Brain microvascular endothelial cell (primary cell): ENCODE measurements around the gene ZNF536.
"Not testable (repeated sequence)": the region's sequence is repeated elsewhere in the genome, so short reads cannot be mapped to it uniquely, and the experiment has no call there.

Experiments
- DNase-seq: peaks from one replicate; pipeline ENCODE4 v3.0.0-alpha.2; 2020
- H3K27ac ChIP-seq: fragments of 250-450 bp; sonication (Bioruptor Pico); 2 replicates; pipeline ENCODE4 v1.5.1; 2020; ENCODE audit warnings: mild to moderate bottlenecking, moderate library complexity
- H3K27me3 ChIP-seq: fragments of 250-450 bp; sonication (Bioruptor Pico); replicated peaks from 2 replicates; pipeline ENCODE4 v1.5.1; 2020; ENCODE audit warnings: mild to moderate bottlenecking
- H3K36me3 ChIP-seq: fragments of 250-450 bp; sonication (Bioruptor Pico); replicated peaks from 2 replicates; pipeline ENCODE4 v1.5.1; 2020; ENCODE audit warnings: mild to moderate bottlenecking
- H3K4me3 ChIP-seq: 2 replicates; pipeline ENCODE4 v1.5.1; 2011; ENCODE audit warnings: low read depth, mild to moderate bottlenecking, control low read depth, low read length, moderate library complexity
- in situ Hi-C: cut with HindIII; loops from 2 replicates; pipeline ENCODE4 v1.10.0; 2017; ENCODE audit warnings: low sequenced_read_pairs, low pct_ligation_motif_present
- TF ChIP-seq, protein P1 (sequence below): IDR thresholded peaks from 2 replicates; pipeline ENCODE4 v1.5.1; 2011; ENCODE audit warnings: low read depth, mild to moderate bottlenecking, moderate library complexity, low read length, control low read depth, inconsistent platforms; ENCODE audit errors: missing control alignments

Gene ZNF536

DNA sequence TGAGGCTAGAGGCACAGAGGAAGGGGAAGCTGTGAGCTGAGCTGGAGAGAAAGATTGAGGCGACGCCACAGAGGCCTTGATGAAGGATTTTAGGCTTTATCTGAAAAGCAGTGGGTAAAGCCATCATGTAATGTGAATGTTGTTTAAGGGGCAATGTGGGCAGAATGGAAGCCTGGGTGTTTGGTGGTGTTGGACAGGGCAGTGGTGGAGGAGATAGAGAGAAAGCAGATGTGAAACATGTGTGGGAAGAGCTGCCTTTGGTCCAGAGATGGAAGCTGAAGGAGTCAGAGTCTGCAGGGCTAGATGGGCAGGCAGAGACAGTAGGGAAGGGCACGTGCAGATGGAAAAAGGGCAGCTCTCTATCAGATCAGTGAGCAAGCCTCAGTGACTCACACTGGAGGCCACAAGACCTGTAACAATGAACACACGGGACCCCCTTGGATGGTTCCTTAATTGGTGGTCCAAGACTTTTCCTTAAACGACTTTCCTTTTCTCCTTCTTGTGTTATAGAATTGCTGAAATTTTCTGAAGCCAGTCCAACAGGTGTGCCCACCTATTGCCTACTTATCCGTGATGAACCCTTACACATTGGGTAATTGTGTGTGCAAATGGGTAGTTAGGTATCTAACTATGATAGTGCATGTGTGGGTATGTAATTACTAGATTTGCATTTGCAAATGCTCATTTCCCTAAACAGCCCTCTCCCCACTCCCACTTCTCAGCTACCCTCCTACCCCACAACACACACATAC lies 21.7 kb downstream of the ZNF536 start:
- in situ Hi-C loops: no loop called here
- TF ChIP-seq, protein P1, sequence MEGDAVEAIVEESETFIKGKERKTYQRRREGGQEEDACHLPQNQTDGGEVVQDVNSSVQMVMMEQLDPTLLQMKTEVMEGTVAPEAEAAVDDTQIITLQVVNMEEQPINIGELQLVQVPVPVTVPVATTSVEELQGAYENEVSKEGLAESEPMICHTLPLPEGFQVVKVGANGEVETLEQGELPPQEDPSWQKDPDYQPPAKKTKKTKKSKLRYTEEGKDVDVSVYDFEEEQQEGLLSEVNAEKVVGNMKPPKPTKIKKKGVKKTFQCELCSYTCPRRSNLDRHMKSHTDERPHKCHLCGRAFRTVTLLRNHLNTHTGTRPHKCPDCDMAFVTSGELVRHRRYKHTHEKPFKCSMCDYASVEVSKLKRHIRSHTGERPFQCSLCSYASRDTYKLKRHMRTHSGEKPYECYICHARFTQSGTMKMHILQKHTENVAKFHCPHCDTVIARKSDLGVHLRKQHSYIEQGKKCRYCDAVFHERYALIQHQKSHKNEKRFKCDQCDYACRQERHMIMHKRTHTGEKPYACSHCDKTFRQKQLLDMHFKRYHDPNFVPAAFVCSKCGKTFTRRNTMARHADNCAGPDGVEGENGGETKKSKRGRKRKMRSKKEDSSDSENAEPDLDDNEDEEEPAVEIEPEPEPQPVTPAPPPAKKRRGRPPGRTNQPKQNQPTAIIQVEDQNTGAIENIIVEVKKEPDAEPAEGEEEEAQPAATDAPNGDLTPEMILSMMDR: no peak
- DNase-seq: no peak
- Histone ChIP-seq H3K27me3 (no peaks in the 10 kb centered on the region), H3K36me3 (no peaks in the 10 kb centered on the region), H3K27ac (no peak overlapping the region), H3K4me3 (no peak overlapping the region)

DNA sequence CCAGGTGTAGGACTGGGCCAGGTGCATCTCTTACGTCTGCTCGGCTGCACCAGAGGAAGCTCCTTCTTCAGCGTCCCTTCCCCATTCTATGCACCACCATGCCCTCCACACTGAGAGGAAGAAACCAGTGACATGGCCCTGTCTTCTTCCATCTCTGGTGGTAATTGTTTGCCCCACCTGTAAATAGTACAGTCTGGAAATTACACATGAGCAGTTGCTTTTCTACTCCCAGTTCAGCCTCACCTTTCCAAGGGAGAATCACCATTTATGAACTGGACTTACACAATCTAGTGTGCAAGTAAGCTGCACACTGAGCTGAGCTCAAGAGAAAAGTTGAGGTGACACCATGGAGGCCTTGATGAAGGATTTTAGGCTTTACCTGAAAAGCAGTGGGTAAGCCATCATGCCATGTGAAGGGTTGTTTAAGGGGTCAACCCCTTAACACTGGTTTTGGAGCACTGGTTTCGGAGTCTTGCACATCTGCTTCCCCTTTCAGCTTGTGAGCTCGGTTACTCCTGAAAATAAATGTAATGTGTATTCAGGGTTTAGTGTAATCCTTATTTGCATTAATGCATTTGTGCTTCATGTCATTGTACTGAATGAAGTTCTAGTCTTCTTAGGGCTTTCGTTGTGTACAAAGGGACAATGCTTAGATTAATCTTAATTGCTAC lies 22.4 kb downstream of the ZNF536 start:
- no peak overlapping the region for H3K27ac ChIP-seq
- no peaks in the 10 kb centered on the region for H3K27me3 ChIP-seq
- no peak overlapping the region for H3K4me3 ChIP-seq
- no peak for DNase-seq
- TF ChIP-seq, protein P1: no peak
- no peaks in the 10 kb centered on the region for H3K36me3 ChIP-seq
- in situ Hi-C loops: no loop called here

DNA sequence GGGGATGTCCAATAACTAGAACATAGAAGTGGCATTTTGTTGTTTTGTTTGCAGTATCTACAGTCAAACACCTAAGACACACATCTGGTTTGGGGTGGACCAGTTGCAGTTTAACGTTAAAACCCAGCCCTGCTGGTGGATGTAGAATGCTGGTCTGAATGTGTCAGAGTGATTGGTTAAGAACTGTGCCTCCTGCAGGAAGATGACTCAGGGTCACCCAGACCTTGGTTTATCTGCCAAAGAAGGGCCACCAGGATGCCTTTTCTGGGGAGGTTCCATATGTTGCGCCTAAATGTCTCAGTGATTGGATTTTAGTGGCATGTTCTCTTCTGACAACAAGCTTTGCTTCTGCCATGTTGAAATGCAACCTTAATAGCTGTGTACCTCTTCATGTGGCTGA lies 23.1 kb downstream of the ZNF536 start:
- H3K4me3 ChIP-seq: no peak overlapping the region
- DNase-seq: no peak
- no peak overlapping the region for H3K27ac ChIP-seq
- no peaks in the 10 kb centered on the region for H3K27me3 ChIP-seq
- no peaks in the 10 kb centered on the region for H3K36me3 ChIP-seq
- TF ChIP-seq, protein P1: no peak
- in situ Hi-C loops: no loop called here

DNA sequence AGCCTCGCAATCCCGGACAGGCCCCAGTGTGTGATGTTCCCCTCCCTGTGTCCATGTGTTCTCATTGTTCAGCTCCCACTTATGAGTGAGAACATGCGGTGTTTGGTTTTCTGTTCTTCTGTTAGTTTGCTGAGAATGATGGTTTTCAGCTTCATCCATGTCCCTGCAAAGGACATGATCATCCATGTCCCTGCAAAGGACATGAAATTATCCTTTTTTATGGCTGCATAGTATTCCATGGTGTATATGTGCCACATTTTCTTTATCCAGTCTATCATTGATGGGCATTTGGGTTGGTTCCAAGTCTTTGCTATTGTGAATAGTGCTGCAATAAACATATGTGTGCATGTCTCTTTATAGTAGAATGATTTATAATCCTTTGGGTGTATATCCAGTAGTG lies 26.4 kb downstream of the ZNF536 start:
- H3K36me3 ChIP-seq, in situ Hi-C loops, DNase-seq, H3K4me3 ChIP-seq, H3K27ac ChIP-seq, H3K27me3 ChIP-seq: not testable (repeated sequence)

DNA sequence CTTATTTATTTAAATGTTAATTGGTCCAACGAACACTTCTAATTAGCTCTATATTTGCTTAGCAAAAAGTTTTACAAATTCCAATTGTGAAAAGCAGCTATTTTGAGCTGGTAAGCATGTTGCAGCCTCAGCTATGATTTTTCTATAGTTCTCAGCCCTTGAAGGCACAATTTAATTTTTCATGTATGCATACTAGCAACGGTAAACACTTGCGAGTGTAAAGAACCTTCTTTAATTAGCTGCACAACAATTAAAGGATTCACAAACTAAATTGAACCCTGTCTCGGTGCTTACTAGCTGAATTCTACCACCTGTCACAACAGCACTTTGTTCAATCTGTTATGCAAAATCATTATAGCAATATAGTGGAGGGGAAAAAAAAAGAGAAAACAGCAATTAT lies 29.8 kb downstream of the ZNF536 start:
- DNase-seq: no peak
- in situ Hi-C loops: no loop called here
- Histone ChIP-seq H3K36me3 (no peaks in the 10 kb centered on the region), H3K27ac (no peak overlapping the region), H3K4me3 (no peak overlapping the region), H3K27me3 (no peaks in the 10 kb centered on the region)
- TF ChIP-seq, protein P1: no peak

DNA sequence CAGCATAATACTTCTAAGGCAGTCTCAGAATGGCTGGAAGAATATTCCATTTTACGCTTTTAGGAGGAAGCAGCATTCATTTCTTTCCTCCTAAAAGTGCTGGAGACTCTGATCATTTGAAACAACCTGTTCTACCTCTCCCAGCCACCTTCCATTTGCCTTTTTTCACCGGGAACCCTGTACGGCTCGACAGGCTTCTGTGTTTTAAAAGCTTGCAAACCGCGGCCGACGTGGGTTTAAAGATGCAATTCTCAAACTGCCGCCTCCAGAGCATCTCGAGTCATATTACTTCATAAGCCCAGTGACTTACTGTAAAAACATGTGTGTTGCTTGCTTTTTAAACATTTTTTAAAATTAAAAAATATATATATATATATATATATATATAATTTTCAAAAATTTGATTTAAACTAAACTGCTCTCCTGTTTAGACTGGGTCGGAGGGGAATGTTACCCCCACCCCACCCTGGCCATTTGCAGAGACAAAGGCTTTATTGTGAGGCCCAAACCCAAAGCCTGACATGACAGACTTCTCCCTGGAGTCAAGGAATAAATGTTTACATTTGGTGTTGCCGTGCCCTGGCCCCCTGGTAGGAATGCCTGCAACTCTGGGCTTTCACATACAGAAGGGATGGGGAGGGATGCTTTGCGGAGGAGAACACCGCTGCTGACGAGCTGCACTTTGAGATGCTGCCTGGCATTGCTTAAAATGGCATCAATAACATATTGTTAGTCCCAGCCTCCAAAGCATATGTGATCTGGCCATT lies 30.4 kb downstream of the ZNF536 start:
- DNase-seq: no peak
- Histone ChIP-seq H3K36me3 (no peaks in the 10 kb centered on the region), H3K27me3 (no peaks in the 10 kb centered on the region), H3K4me3 (no peak overlapping the region), H3K27ac (no peak overlapping the region)
- in situ Hi-C loops: no loop called here
- TF ChIP-seq, protein P1: no peak
